ENCODE results near the gene TNFRSF1A.

Gene TNFRSF1A

GRCh38 chr12:6336889-6337853 lies 4.7 kb downstream of the TNFRSF1A start:
- DNase-seq (ENCODE audit: low read depth in 3 of 3): no peak

GRCh38 chr12:6336079-6336888 lies 5.6 kb downstream of the TNFRSF1A start:
- peak in 2 of 3 donors; percentile 50 to 54 for DNase-seq (ENCODE audit: low read depth in 3 of 3)

GRCh38 chr12:6335451-6336078 lies 6.3 kb downstream of the TNFRSF1A start:
- DNase-seq (ENCODE audit: low read depth in 3 of 3): peak; percentile 76 to 84 (median 77)

GRCh38 chr12:6334940-6335450 lies 6.9 kb downstream of the TNFRSF1A start:
- no peak for DNase-seq (ENCODE audit: low read depth in 3 of 3)

- DNase-seq (ENCODE audit: low read depth in 3 of 3): no peak
Measured at GRCh38 chr12:6334359-6334758, 7.5 kb downstream of the TNFRSF1A start.

- DNase-seq (ENCODE audit: low read depth in 3 of 3): no peak
Measured at GRCh38 chr12:6333566-6333965, 8.3 kb downstream of the TNFRSF1A start.

GRCh38 chr12:6333029-6333428 lies 8.8 kb downstream of the TNFRSF1A start:
- DNase-seq (ENCODE audit: low read depth in 3 of 3): no peak

- DNase-seq (ENCODE audit: low read depth in 3 of 3): no peak
Measured at GRCh38 chr12:6332459-6332858, 9.4 kb downstream of the TNFRSF1A start.

GRCh38 chr12:6330999-6331714 lies 10.7 kb downstream of the TNFRSF1A start:
- DNase-seq (ENCODE audit: low read depth in 3 of 3): no peak

GRCh38 chr12:6330192-6330591 lies 11.7 kb downstream of the TNFRSF1A start:
- DNase-seq (ENCODE audit: low read depth in 3 of 3): no peak

GRCh38 chr12:6329703-6330064 lies 12.2 kb downstream of the TNFRSF1A start:
- no peak for DNase-seq (ENCODE audit: low read depth in 3 of 3)

GRCh38 chr12:6328945-6329702 lies 12.8 kb downstream of the TNFRSF1A start:
- DNase-seq (ENCODE audit: low read depth in 3 of 3): no peak

- no peak for DNase-seq (ENCODE audit: low read depth in 3 of 3)
Measured at GRCh38 chr12:6328045-6328779, 13.7 kb downstream of the TNFRSF1A start.

GRCh38 chr12:6327229-6328041 lies 14.4 kb downstream of the TNFRSF1A start:
- DNase-seq (ENCODE audit: low read depth in 3 of 3): no peak

- no peak for DNase-seq (ENCODE audit: low read depth in 3 of 3)
Measured at GRCh38 chr12:6326316-6327228, 15.3 kb downstream of the TNFRSF1A start.

- no peak for DNase-seq (ENCODE audit: low read depth in 3 of 3)
Measured at GRCh38 chr12:6324936-6325750, 16.7 kb downstream of the TNFRSF1A start.
